PC-9 (cell line): ENCODE data around the gene OR6Q1.

ENCODE experiments used
- EZH2 ChIP-seq: fragments of 200-600 bp; sonication (generic); IDR thresholded peaks from 2 replicates; pipeline ENCODE4 v1.8.0; 2017; ENCODE audit warnings: antibody characterized with exemption, low read depth
- TF ChIP-seq, protein P1 (sequence below): fragments of 200-600 bp; sonication (generic); conservative IDR thresholded peaks from 2 replicates; pipeline ENCODE4 v1.6.1; 2017; ENCODE audit warnings: mixed run types, antibody characterized with exemption, mild to moderate bottlenecking, moderate library complexity

DNA sequence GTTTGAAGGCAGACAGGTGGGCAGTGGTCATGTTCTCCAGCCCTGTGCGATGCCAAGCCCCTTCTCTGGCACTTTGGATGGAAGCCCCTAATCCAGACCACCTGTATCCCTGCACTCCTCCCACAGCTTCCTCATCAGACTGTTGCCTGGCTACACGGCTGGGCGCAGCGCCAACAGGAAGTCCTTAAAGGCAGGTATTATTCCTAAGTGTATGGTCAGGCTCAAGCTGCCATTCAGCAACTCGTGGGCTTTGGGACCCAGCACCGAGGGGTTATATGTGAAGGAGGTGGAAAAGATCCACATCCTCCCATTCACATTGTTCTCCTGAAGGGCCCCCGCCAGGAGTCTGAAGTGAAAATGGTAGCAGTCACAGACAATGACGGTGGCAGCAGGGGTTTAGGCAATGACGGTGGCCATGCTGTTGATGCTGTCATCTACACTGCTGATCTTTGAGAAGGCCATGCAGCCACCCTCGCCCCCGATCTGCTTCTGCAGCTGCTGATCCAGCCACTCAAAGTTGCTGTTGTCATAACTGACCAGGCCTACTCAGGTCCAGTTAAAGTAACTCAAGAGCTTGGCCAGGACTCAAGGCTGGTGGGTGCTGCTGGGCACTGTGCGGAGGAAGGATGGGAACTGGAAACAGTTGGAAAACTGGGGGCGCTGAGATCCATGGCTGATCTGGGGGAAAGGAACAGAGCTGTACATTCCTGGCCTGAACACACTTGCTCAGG is 27.7 kb downstream of the OR6Q1 start:
- TF ChIP-seq, protein P1, sequence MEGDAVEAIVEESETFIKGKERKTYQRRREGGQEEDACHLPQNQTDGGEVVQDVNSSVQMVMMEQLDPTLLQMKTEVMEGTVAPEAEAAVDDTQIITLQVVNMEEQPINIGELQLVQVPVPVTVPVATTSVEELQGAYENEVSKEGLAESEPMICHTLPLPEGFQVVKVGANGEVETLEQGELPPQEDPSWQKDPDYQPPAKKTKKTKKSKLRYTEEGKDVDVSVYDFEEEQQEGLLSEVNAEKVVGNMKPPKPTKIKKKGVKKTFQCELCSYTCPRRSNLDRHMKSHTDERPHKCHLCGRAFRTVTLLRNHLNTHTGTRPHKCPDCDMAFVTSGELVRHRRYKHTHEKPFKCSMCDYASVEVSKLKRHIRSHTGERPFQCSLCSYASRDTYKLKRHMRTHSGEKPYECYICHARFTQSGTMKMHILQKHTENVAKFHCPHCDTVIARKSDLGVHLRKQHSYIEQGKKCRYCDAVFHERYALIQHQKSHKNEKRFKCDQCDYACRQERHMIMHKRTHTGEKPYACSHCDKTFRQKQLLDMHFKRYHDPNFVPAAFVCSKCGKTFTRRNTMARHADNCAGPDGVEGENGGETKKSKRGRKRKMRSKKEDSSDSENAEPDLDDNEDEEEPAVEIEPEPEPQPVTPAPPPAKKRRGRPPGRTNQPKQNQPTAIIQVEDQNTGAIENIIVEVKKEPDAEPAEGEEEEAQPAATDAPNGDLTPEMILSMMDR = no peak
- no peak for TF ChIP-seq EZH2
